Choroid plexus epithelial cell (primary cell): Measurements from ENCODE around the gene C1QC.
"Not testable (repeated sequence)": the region's sequence is repeated elsewhere in the genome, so short reads cannot be mapped to it uniquely, and the experiment has no call there.

ENCODE experiments used
- DNase-seq: peaks from one replicate; pipeline ENCODE4 v3.0.0-alpha.2; 2010; ENCODE audit warnings: low read depth
- H3K4me3 ChIP-seq: 2 replicates; pipeline ENCODE4 v1.5.1; 2011; ENCODE audit warnings: low read depth, mild to moderate bottlenecking, control low read depth, low read length, moderate library complexity
- TF ChIP-seq, protein P1 (sequence below): conservative IDR thresholded peaks from 2 replicates; pipeline ENCODE4 v1.5.1; 2011; ENCODE audit warnings: low read depth, mild to moderate bottlenecking, control low read depth, inconsistent platforms, low read length, moderate library complexity

Gene C1QC

GRCh38 chr1:22666412-22666811 lies 23.0 kb downstream of the C1QC start:
- DNase-seq: no peak
- no peak overlapping the region for H3K4me3 ChIP-seq
- TF ChIP-seq, protein P1, sequence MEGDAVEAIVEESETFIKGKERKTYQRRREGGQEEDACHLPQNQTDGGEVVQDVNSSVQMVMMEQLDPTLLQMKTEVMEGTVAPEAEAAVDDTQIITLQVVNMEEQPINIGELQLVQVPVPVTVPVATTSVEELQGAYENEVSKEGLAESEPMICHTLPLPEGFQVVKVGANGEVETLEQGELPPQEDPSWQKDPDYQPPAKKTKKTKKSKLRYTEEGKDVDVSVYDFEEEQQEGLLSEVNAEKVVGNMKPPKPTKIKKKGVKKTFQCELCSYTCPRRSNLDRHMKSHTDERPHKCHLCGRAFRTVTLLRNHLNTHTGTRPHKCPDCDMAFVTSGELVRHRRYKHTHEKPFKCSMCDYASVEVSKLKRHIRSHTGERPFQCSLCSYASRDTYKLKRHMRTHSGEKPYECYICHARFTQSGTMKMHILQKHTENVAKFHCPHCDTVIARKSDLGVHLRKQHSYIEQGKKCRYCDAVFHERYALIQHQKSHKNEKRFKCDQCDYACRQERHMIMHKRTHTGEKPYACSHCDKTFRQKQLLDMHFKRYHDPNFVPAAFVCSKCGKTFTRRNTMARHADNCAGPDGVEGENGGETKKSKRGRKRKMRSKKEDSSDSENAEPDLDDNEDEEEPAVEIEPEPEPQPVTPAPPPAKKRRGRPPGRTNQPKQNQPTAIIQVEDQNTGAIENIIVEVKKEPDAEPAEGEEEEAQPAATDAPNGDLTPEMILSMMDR: no peak

GRCh38 chr1:22668840-22669239 lies 25.4 kb downstream of the C1QC start:
- not testable (repeated sequence) for H3K4me3 ChIP-seq, DNase-seq

DNA sequence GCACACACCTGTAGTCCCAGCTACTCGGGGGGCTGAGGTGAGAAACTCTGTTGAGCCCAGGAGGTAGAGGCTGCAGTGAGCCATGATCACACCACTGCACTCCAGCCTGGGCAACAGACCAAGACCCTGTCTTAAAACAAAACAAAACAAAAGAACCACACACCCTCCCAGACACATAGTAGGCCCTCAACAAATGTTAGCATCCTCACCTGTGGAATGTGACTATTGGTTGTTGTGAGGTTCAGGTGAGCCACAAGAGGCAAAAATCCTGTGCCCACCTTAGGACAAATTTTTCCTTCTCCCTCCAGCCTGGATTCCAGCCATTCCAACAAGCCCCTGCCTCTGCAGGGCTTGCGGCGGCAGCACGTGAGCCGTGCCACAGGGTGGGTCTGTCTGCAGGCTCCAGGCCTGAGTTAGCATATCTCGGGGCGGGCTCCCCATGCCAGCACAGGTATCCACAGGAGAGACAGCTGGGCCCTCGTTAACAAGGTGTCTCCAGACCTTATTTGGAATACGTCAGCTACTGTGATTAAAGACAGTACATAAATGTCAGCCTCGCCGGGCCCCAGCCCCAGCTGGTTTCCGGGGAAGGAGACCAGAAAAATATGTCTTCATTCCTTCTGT lies 27.0 kb downstream of the C1QC start:
- TF ChIP-seq, protein P1: no peak
- H3K4me3 ChIP-seq: no peak overlapping the region
- DNase-seq: no peak

- no peak overlapping the region for H3K4me3 ChIP-seq
- DNase-seq: no peak
Measured at GRCh38 chr1:22671999-22672398, 28.6 kb downstream of the C1QC start.

GRCh38 chr1:22673486-22674409 lies 30.3 kb downstream of the C1QC start:
- H3K4me3 ChIP-seq: no peak overlapping the region
- DNase-seq: peak; percentile 84
- TF ChIP-seq, protein P1: peak; percentile 94

More at GRCh38 chr1:22671999-22672398, 28.6 kb downstream of the C1QC start:
- TF ChIP-seq, protein P1: no peak

DNA sequence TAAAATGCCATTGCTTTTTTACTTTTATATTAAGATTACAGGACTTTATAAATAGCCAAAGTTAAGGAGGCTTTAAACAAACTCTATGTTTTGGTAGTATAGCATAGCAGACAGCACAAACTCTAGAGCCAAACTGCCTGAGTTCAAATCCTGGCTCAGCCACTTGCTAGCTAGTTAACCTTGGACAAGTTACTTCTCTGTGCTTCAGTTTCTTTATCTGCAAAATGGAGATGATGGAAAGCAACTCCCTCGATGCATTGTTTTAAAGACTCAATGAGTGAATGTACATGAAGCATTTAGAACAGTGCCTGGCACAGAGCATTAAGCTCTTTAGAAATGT lies 30.9 kb downstream of the C1QC start:
- H3K4me3 ChIP-seq: no peak overlapping the region
- TF ChIP-seq, protein P1: no peak
- DNase-seq: no peak

DNA sequence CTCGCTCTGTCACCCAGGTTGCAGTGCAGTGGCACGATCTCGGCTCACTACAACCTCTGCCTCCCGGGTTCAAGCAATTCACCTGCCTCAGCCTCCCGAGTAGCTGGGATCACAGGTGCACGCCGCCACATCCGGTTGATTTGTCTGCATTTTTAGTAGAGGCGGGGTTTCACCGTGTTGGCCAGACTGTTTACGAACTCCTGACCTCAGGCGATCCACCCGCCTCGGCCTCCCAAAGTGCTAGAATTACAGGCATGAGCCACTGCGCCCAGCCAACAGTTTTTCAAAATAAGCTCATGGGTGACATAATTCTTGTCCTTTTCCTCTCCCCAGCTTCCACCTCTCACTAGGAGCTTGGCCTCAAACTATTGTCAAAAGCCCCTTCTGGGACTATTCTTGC lies 32.7 kb downstream of the C1QC start:
- DNase-seq, H3K4me3 ChIP-seq: not testable (repeated sequence)
